ENCODE data around the gene PIGL. TPM values are rescaled to one million over a fixed set of nuclear protein-coding genes. Genes with fewer than 3 reads are reported as not detected.

The PIGL gene
- total and polyA plus RNA-seq, 2 experiments from 2014 or later, result 32.9 to 47.3 TPM

- TF ChIP-seq ETS1 (IDR thresholded peaks at IDR 0.05), result no peak
- TF ChIP-seq ZNF114 (CRISPR knock-in tag; IDR thresholded peaks at IDR 0.05), result no peak
- no peak for TF ChIP-seq JUNB (IDR thresholded peaks at IDR 0.05; ENCODE audit: unreplicated experiment)
- no peak for TF ChIP-seq ZNF331 (CRISPR knock-in tag; IDR thresholded peaks at IDR 0.05; ENCODE audit: low read depth)
- TF ChIP-seq, protein P1, sequence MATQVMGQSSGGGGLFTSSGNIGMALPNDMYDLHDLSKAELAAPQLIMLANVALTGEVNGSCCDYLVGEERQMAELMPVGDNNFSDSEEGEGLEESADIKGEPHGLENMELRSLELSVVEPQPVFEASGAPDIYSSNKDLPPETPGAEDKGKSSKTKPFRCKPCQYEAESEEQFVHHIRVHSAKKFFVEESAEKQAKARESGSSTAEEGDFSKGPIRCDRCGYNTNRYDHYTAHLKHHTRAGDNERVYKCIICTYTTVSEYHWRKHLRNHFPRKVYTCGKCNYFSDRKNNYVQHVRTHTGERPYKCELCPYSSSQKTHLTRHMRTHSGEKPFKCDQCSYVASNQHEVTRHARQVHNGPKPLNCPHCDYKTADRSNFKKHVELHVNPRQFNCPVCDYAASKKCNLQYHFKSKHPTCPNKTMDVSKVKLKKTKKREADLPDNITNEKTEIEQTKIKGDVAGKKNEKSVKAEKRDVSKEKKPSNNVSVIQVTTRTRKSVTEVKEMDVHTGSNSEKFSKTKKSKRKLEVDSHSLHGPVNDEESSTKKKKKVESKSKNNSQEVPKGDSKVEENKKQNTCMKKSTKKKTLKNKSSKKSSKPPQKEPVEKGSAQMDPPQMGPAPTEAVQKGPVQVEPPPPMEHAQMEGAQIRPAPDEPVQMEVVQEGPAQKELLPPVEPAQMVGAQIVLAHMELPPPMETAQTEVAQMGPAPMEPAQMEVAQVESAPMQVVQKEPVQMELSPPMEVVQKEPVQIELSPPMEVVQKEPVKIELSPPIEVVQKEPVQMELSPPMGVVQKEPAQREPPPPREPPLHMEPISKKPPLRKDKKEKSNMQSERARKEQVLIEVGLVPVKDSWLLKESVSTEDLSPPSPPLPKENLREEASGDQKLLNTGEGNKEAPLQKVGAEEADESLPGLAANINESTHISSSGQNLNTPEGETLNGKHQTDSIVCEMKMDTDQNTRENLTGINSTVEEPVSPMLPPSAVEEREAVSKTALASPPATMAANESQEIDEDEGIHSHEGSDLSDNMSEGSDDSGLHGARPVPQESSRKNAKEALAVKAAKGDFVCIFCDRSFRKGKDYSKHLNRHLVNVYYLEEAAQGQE (IDR thresholded peaks at IDR 0.05; ENCODE audit: unreplicated experiment), result no peak
- TF ChIP-seq STAT1 (IDR thresholded peaks at IDR 0.05; ENCODE audit: unreplicated experiment), result no peak
Observed at GRCh38 chr17:16288860-16289571, 72.0 kb downstream of the PIGL start (continued).

GRCh38 chr17:16293931-16294330 is 76.9 kb downstream of the PIGL start:
- H3K4me3 ChIP-seq, result no peak overlapping the region
- no peaks in the 10 kb centered on the region for H3K79me2 ChIP-seq (replicated peaks; ENCODE audit: insufficient read depth)
- peaks cover 9% of the 10 kb centered on the region for H3K4me1 Mint-ChIP-seq
- no peaks in the 10 kb centered on the region for H3K9me3 Mint-ChIP-seq
- H3F3A ChIP-seq (replicated peaks; ENCODE audit: low read depth), result no peaks in the 10 kb centered on the region
- H3K4me2 ChIP-seq, result no peak overlapping the region
- H3K27ac ChIP-seq (ENCODE audit: low read depth), result no peak overlapping the region
- no peaks in the 10 kb centered on the region for H3K9me2 ChIP-seq (ENCODE audit: insufficient read depth)
- H2AFZ ChIP-seq, result no peak overlapping the region
- H3K4me1 ChIP-seq (ENCODE audit: insufficient read depth), result no peaks in the 10 kb centered on the region
- H3K27me3 ChIP-seq (ENCODE audit: insufficient read depth), result no peaks in the 10 kb centered on the region
- no peaks in the 10 kb centered on the region for H3K36me3 ChIP-seq (ENCODE audit: insufficient read depth)
- no peak overlapping the region for H3K27ac Mint-ChIP-seq
- H3K27me3 Mint-ChIP-seq (ENCODE audit: insufficient read depth, low read depth, poor library complexity), result peaks cover 5% of the 10 kb centered on the region
- no peaks in the 10 kb centered on the region; the same call in 1 of the 2 replicates for H4K20me1 ChIP-seq (replicated peaks; ENCODE audit: insufficient read depth)
- H3K4me3 Mint-ChIP-seq, result no peak overlapping the region
- DNase-seq (ENCODE audit: low spot score) (no peak), ATAC-seq (no peak)
- no peaks in the 10 kb centered on the region for H3K36me3 Mint-ChIP-seq (ENCODE audit: low read depth)
- TF ChIP-seq, protein P2, sequence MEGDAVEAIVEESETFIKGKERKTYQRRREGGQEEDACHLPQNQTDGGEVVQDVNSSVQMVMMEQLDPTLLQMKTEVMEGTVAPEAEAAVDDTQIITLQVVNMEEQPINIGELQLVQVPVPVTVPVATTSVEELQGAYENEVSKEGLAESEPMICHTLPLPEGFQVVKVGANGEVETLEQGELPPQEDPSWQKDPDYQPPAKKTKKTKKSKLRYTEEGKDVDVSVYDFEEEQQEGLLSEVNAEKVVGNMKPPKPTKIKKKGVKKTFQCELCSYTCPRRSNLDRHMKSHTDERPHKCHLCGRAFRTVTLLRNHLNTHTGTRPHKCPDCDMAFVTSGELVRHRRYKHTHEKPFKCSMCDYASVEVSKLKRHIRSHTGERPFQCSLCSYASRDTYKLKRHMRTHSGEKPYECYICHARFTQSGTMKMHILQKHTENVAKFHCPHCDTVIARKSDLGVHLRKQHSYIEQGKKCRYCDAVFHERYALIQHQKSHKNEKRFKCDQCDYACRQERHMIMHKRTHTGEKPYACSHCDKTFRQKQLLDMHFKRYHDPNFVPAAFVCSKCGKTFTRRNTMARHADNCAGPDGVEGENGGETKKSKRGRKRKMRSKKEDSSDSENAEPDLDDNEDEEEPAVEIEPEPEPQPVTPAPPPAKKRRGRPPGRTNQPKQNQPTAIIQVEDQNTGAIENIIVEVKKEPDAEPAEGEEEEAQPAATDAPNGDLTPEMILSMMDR (conservative IDR thresholded peaks at IDR 0.05; ENCODE audit: low read depth in 2 of 2), result no peak
- TF ChIP-seq, protein P1 (IDR thresholded peaks at IDR 0.05; ENCODE audit: unreplicated experiment), result no peak
- TF ChIP-seq ETS1 (IDR thresholded peaks at IDR 0.05) (no peak), ZNF114 (CRISPR knock-in tag; IDR thresholded peaks at IDR 0.05) (no peak), POLR2AphosphoS5 (IDR thresholded peaks at IDR 0.05; ENCODE audit: low read depth) (no peak), EZH2phosphoT487 (IDR thresholded peaks at IDR 0.05; ENCODE audit: unreplicated experiment) (no peak), JUNB (IDR thresholded peaks at IDR 0.05; ENCODE audit: unreplicated experiment) (no peak), EZH2 (IDR thresholded peaks at IDR 0.05; ENCODE audit: low read depth, unreplicated experiment) (no peak), NANOG (IDR thresholded peaks at IDR 0.05; ENCODE audit: borderline replicate concordance) (no peak), STAT1 (IDR thresholded peaks at IDR 0.05; ENCODE audit: unreplicated experiment) (no peak)
